ENCODE data around the gene NTRK1. TPM values are rescaled to one million over a fixed set of nuclear protein-coding genes. Genes with fewer than 3 reads are reported as not detected.

The NTRK1 gene
- total and polyA plus RNA-seq, 4 donors = 0.13 to 0.17 (median 0.14) TPM

GRCh38 chr1:156911577-156912298 is 51.1 kb downstream of the NTRK1 start:
- DNase-seq (ENCODE audit: low spot score) = no peak
- WGBS = 76% methylated on average over 6 of the region's 6 CpGs
- Histone ChIP-seq H3K27ac (ENCODE audit: low read depth in 1 of 2, low read length in 2 of 2) (no peak overlapping the region), H3K27me3 (ENCODE audit: control insufficient read depth in 4 of 4, insufficient read depth in 4 of 4, low read length in 3 of 4) (no peaks in the 10 kb centered on the region), H3K9ac (ENCODE audit: low read depth in 1 of 2, low read length in 2 of 2) (no peak overlapping the region), H3K36me3 (ENCODE audit: control insufficient read depth in 4 of 4, insufficient read depth in 3 of 4, low read depth in 1 of 4, low read length in 3 of 4) (peaks cover 0 to 2% (median 0%) of the 10 kb centered on the region in 4 donors), H3K9me3 (ENCODE audit: control insufficient read depth in 4 of 4, low read length in 3 of 4) (no peaks in the 10 kb centered on the region), H3K4me3 (ENCODE audit: low read depth in 1 of 3, low read length in 3 of 3) (no peak overlapping the region), H3K4me1 (ENCODE audit: control insufficient read depth in 4 of 4, insufficient read depth in 4 of 4, low read length in 3 of 4) (peaks cover 0 to 16% (median 1%) of the 10 kb centered on the region in 4 donors)
- TF ChIP-seq RXRA (IDR thresholded peaks at IDR 0.05) (no peak), HNF4G (IDR thresholded peaks at IDR 0.05) (no peak), EGR1 (IDR thresholded peaks at IDR 0.05; ENCODE audit: low read depth in 2 of 2) (no peak)

GRCh38 chr1:156912310-156912709 is 51.6 kb downstream of the NTRK1 start:
- peaks cover 0 to 2% (median 0%) of the 10 kb centered on the region in 4 donors for H3K36me3 ChIP-seq (ENCODE audit: control insufficient read depth in 4 of 4, insufficient read depth in 3 of 4, low read depth in 1 of 4, low read length in 3 of 4)
- no peaks in the 10 kb centered on the region for H3K9me3 ChIP-seq (ENCODE audit: control insufficient read depth in 4 of 4, low read length in 3 of 4)
- no peak for DNase-seq (ENCODE audit: low spot score)
- H3K4me1 ChIP-seq (ENCODE audit: control insufficient read depth in 4 of 4, insufficient read depth in 4 of 4, low read length in 3 of 4) = peaks cover 0 to 13% (median 1%) of the 10 kb centered on the region in 4 donors
- no peak overlapping the region for H3K9ac ChIP-seq (ENCODE audit: low read depth in 1 of 2, low read length in 2 of 2)
- 83% methylated on average over 2 of the region's 2 CpGs for WGBS
- no peak for TF ChIP-seq ZBTB33 (IDR thresholded peaks at IDR 0.05)
- no peak for TF ChIP-seq ATF3 (IDR thresholded peaks at IDR 0.05)
- TF ChIP-seq TAF1 (conservative IDR thresholded peaks at IDR 0.05) = no peak
- no peak for TF ChIP-seq GABPA (IDR thresholded peaks at IDR 0.05 in 1 of 2, conservative IDR thresholded peaks at IDR 0.05 in 1 of 2)
- TF ChIP-seq RAD21 (IDR thresholded peaks at IDR 0.05) = no peak
- TF ChIP-seq CTCF (IDR thresholded peaks at IDR 0.05; ENCODE audit: low read depth, low read length, missing input control) = no peak
- TF ChIP-seq RXRA (IDR thresholded peaks at IDR 0.05) = no peak
- H3K27ac ChIP-seq (ENCODE audit: low read depth in 1 of 2, low read length in 2 of 2) = no peak overlapping the region
- H3K4me3 ChIP-seq (ENCODE audit: low read depth in 1 of 3, low read length in 3 of 3) = no peak overlapping the region
- no peaks in the 10 kb centered on the region for H3K27me3 ChIP-seq (ENCODE audit: control insufficient read depth in 4 of 4, insufficient read depth in 4 of 4, low read length in 3 of 4)

- H3K9ac ChIP-seq (ENCODE audit: low read depth in 1 of 2, low read length in 2 of 2) = no peak overlapping the region
- H3K9me3 ChIP-seq (ENCODE audit: control insufficient read depth in 4 of 4, low read length in 3 of 4) = no peaks in the 10 kb centered on the region
- no peaks in the 10 kb centered on the region for H3K27me3 ChIP-seq (ENCODE audit: control insufficient read depth in 4 of 4, insufficient read depth in 4 of 4, low read length in 3 of 4)
- H3K4me3 ChIP-seq (ENCODE audit: low read depth in 1 of 3, low read length in 3 of 3) = no peak overlapping the region
- no peak for DNase-seq (ENCODE audit: low spot score)
- H3K27ac ChIP-seq (ENCODE audit: low read depth in 1 of 2, low read length in 2 of 2) = no peak overlapping the region
- H3K36me3 ChIP-seq (ENCODE audit: control insufficient read depth in 4 of 4, insufficient read depth in 3 of 4, low read depth in 1 of 4, low read length in 3 of 4) = peaks cover 0 to 2% (median 0%) of the 10 kb centered on the region in 4 donors
- WGBS = 64% methylated on average over 24 of the region's 24 CpGs
- H3K4me1 ChIP-seq (ENCODE audit: control insufficient read depth in 4 of 4, insufficient read depth in 4 of 4, low read length in 3 of 4) = peaks cover 0 to 5% (median 1%) of the 10 kb centered on the region in 4 donors
- TF ChIP-seq HNF4G (IDR thresholded peaks at IDR 0.05) (no peak), TAF1 (conservative IDR thresholded peaks at IDR 0.05) (no peak), EGR1 (IDR thresholded peaks at IDR 0.05; ENCODE audit: low read depth in 2 of 2) (no peak), ZBTB33 (IDR thresholded peaks at IDR 0.05) (no peak), FOXA2 (IDR thresholded peaks at IDR 0.05) (no peak), RXRA (IDR thresholded peaks at IDR 0.05) (no peak), NR2F2 (IDR thresholded peaks at IDR 0.05) (no peak), YY1 (IDR thresholded peaks at IDR 0.05) (no peak), CTCF (IDR thresholded peaks at IDR 0.05; ENCODE audit: low read depth, low read length, missing input control) (no peak), JUND (IDR thresholded peaks at IDR 0.05) (no peak), SP1 (IDR thresholded peaks at IDR 0.05) (no peak), ATF3 (IDR thresholded peaks at IDR 0.05) (no peak), FOXA1 (IDR thresholded peaks at IDR 0.05) (no peak)
These were observed 52.5 kb downstream of the NTRK1 start for GRCh38 chr1:156912861-156913808.

All from liver (tissue), 9 donors.